Kidney tubule cell (primary cell): ENCODE measurements around the gene TNFSF12.

Experiments used
- DNase-seq: peaks from one replicate; pipeline ENCODE4 v3.0.0-alpha.2; 2018; ENCODE audit warnings: low spot score

TNFSF12 gene

GRCh38 chr17:7570351-7570750 is 21.5 kb downstream of the TNFSF12 start:
- DNase-seq, result no peak

- DNase-seq, result no peak
Observed at GRCh38 chr17:7572338-7572587, 23.4 kb downstream of the TNFSF12 start.

- DNase-seq, result peak; percentile 100
Observed at GRCh38 chr17:7572588-7573323, 23.9 kb downstream of the TNFSF12 start.

DNA sequence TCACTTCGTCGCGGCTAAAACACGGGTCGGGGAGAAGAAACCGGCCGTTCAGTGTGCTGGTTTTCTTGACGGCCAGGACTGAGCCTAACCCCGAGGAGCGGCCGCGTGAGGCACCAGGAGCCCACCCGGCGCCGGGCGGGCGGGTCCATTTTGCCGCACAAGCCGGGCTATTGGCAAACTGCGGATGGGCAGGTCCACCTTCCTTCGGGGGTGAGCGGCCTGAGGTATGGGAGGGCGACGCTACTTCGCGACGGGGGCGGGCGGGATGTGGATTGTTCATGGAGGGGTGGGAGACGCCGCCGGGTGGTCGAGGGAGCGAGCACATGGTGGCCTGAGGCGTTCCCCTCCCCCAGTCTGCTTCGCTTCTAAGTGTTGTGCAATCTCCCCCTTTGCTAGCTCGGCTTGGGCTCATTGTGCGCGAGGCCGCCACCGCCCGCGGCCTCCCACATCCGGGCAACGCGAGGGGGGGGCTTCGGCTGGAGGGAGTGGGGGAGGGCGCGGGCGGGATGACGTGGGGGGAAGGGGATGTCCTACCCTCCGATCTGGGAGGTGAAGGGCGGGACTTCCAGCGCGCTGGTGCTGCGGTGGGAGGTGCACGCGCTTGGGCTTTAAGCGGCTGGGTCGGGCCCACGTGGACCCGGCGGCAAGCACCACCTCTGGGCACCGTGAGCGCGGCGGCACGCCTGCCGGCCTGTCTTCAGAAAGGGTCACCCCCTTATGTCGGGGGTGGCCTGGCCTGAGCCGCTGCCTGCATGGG is 24.6 kb downstream of the TNFSF12 start:
- peak; percentile 92 for DNase-seq

DNA sequence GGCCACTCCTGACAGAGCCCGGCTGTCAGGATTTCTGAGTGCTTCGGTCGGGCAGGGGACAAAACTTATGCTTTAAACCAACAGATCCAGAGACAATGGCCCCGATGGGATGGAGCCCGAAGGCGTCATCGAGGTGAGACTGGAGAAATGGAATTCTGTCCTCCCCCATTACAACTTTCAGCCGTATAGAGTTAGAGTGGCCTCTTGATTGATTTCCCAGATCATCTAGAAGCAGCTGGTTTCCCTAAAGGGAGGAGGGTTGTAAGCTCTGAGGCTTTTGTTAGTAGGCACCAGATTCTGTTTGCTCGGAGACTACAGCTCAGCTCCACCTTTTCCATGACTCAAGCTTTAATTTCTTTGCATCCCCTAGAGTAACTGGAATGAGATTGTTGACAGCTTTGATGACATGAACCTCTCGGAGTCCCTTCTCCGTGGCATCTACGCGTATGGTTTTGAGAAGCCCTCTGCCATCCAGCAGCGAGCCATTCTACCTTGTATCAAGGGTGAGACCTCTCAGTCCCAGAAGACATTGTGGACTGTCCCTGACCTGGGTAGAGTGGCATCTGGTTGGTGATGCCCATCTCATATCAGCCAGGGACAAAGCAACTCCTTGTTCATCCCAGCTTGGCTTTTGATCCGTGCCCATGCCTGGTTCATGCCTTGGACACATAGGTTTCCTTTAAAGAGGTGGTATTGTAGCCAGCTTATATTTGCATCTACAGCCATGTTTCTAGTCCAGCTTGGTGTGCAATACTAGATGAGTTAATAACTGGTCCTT is 25.5 kb downstream of the TNFSF12 start:
- DNase-seq, result no peak

GRCh38 chr17:7575481-7575883 is 26.6 kb downstream of the TNFSF12 start:
- DNase-seq, result no peak

GRCh38 chr17:7575959-7576358 is 27.1 kb downstream of the TNFSF12 start:
- no peak for DNase-seq

DNA sequence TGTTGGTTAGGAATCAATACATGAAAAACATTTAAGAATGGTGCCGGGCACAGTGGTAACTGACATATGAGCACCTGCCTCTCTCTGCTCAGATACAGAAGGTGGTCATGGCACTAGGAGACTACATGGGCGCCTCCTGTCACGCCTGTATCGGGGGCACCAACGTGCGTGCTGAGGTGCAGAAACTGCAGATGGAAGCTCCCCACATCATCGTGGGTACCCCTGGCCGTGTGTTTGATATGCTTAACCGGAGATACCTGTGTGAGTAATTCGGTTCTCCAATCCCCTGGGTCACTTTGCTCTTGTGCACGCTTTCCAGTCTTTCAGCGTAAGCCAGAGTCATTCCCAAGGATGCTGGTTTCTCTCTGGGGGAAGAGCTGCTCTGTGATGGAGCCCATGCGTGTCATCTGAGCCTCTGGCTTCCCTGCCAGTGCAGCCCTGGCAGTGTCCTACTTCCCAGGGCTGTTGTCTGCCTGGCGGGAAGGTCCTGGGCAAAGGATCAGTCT is 27.6 kb downstream of the TNFSF12 start:
- no peak for DNase-seq

DNA sequence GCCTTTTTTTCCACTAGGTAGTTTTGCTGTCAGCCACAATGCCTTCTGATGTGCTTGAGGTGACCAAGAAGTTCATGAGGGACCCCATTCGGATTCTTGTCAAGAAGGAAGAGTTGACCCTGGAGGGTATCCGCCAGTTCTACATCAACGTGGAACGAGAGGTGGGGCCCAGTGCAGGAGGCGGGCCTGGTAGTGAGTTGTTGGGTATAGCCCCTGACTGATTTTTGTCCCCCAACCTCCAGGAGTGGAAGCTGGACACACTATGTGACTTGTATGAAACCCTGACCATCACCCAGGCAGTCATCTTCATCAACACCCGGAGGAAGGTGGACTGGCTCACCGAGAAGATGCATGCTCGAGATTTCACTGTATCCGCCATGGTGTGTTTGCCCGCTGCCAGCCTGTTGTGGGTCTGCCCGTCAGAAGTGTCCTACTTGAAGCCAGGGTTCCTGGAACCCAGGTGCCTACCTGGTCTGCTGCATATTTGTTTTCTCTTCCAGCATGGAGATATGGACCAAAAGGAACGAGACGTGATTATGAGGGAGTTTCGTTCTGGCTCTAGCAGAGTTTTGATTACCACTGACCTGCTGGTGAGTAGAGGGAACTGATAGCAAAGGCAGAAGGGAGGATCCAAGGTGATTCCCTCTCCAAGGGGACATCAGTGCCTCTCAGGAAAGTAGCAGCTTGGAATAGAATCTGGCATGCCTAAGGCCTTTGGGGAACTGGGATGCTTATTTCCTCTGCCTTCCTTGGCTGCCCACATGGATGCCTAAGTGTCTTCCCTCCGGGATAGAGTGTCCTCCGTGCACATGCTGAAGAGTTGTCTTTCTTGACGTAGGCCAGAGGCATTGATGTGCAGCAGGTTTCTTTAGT is 28.7 kb downstream of the TNFSF12 start:
- no peak for DNase-seq

- peak; percentile 97 for DNase-seq
Observed at GRCh38 chr17:7579001-7579833, 30.4 kb downstream of the TNFSF12 start, which contains the start of gene CD68. CD68 (plus strand) TSS chr17:7579638; CDS start chr17:7579678, 40 bp downstream.

GRCh38 chr17:7579834-7580603 is 31.2 kb downstream of the TNFSF12 start:
- no peak for DNase-seq

- no peak for DNase-seq
Observed at GRCh38 chr17:7580604-7581575, 32.0 kb downstream of the TNFSF12 start.

- no peak for DNase-seq
Observed at GRCh38 chr17:7582396-7583252, 33.8 kb downstream of the TNFSF12 start.

DNA sequence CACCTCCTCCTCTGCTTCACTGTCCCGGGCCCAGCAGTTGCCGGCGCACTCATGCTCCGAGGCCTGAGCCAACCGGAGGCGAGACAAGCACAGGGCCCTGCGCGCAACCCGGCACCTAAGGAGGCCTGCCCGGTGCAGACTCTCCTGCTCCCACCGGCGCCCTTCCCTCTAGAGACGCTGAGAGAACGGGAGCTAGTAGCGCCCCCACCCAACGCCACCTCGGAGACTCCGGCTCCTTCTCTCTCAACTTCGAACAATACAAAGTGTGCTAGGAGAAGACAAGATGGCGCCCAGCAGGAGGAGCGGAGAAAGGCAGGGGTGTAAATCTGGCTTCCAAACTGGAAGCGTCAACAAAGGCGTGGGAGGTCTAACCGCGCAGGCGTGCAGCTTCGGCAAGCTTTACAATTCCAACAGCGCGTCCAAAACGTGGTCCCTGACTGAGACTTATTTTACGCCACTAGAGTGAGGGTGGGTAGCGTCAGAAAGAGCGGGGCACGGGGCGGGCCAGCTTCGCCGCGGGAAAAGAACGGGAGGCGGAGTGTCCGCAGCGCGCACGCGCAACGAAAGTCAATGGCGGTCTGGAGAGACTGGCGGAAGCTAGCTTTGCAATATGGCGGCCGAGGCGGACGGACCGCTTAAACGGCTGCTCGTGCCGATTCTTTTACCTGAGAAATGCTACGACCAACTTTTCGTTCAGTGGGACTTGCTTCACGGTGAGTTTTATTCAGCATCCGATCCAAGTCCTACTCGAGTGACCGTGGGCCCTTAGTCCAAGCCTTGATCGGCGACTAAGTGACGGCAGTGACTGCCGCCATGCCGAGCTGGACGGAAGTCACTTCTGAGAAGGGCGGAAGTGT is 34.6 kb downstream of the TNFSF12 start, which contains the start of gene MPDU1:
Gene MPDU1, plus strand, starts transcription at position 600 of the 857 bp plus-strand sequence. Its CDS starts 11 bp downstream, at position 611.
- DNase-seq, result peak; percentile 96

DNA sequence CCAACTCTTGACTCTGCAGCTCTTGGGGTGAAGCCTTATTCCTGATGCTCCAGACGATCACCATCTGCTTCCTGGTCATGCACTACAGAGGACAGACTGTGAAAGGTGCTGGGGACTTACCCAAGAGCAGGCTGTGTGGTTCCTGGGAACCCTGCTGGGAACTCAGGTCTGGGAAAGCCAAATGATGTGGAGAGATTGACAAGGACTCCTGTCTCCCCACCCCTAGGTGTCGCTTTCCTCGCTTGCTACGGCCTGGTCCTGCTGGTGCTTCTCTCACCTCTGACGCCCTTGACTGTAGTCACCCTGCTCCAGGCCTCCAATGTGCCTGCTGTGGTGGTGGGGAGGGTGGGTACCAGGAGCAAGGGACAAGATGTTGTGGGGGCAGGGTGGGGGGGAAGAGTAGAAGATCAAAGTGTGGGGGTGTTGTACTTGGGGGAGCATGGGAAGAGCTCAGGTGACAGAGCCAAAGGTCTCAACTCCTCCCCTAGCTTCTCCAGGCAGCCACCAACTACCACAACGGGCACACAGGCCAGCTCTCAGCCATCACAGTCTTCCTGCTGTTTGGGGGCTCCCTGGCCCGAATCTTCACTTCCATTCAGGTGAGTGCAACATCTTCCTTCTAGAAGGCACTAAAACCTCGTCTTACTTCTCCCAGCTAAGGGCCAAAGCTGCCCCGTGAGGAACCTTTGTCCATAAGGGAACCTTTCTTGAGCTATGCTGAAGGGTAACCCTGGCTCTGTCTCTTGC is 38.0 kb downstream of the TNFSF12 start:
- peak; percentile 38 for DNase-seq
